ENCODE data around the gene SPEG. TPM values are rescaled to one million over a fixed set of nuclear protein-coding genes. Genes with fewer than 3 reads are reported as not detected.

SPEG gene
- total RNA-seq, 1 experiment from 2014 or later = 55.3 TPM

DNA sequence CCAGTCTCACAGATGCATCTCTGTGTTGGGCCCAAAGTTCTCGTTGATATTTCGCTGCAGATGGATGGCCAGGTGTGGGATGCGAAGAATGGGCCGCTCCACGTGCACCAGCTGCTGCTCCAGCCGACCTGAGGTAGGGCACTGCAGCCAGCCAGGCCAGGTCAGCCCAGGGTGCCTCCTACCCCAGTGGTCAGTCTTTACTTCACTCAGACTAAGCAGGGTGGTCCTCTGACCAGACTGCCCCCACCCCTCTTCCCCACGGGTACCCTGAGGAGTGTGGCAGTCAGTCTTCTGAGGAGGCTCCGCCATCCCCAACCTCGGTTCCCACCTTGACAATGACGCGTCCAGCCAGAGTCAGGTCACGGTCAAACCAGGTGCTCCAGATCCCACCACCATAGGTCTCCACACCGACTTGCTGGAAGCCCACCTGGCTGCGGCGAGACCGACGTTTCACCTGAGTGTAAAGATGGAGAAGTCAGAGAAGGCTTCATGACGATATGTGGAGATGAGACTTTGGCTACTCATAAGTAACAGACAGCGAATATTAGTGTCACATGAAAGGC is 48.6 kb upstream of the SPEG start:
- CTCF ChIA-PET = interaction anchor here (1.0 to 3.3 kb wide), 3 partner anchors 91 to 384 kb away, joined by 3 to 27 read pairs (median 3); no protein-coding TSS in a partner anchor
- peak overlapping the region; percentile 34 for H3K4me3 Mint-ChIP-seq
- no peak for ATAC-seq
- no peaks in the 10 kb centered on the region for H3K9me3 Mint-ChIP-seq
- POLR2A ChIA-PET = interaction anchor here (0.6 to 1.5 kb wide), 3 partner anchors 30 to 209 kb away, joined by 3 to 4 read pairs (median 4); partner anchors contain the start of gene CNPPD1
- H3K4me1 Mint-ChIP-seq = peaks cover 7% of the 10 kb centered on the region
- 0 out of 2 replicates have a peak, but pooled peaks cover under 1% of the 10 kb centered on the region for H3K27me3 Mint-ChIP-seq (ENCODE audit: low read depth)
- H3K27ac Mint-ChIP-seq = no peak overlapping the region
- 0 out of 2 replicates have a peak, but pooled peaks have one; percentile 28 for TF ChIP-seq TCF7 (CRISPR knock-in tag; IDR thresholded peaks at IDR 0.05; ENCODE audit: low read depth)
- TF ChIP-seq, protein P1, sequence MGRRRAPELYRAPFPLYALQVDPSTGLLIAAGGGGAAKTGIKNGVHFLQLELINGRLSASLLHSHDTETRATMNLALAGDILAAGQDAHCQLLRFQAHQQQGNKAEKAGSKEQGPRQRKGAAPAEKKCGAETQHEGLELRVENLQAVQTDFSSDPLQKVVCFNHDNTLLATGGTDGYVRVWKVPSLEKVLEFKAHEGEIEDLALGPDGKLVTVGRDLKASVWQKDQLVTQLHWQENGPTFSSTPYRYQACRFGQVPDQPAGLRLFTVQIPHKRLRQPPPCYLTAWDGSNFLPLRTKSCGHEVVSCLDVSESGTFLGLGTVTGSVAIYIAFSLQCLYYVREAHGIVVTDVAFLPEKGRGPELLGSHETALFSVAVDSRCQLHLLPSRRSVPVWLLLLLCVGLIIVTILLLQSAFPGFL (CRISPR knock-in tag; IDR thresholded peaks at IDR 0.05; ENCODE audit: borderline replicate concordance) = no peak
- DNase-seq (ENCODE audit: low spot score) = no peak
- H3K36me3 Mint-ChIP-seq = peaks cover 32% of the 10 kb centered on the region

DNA sequence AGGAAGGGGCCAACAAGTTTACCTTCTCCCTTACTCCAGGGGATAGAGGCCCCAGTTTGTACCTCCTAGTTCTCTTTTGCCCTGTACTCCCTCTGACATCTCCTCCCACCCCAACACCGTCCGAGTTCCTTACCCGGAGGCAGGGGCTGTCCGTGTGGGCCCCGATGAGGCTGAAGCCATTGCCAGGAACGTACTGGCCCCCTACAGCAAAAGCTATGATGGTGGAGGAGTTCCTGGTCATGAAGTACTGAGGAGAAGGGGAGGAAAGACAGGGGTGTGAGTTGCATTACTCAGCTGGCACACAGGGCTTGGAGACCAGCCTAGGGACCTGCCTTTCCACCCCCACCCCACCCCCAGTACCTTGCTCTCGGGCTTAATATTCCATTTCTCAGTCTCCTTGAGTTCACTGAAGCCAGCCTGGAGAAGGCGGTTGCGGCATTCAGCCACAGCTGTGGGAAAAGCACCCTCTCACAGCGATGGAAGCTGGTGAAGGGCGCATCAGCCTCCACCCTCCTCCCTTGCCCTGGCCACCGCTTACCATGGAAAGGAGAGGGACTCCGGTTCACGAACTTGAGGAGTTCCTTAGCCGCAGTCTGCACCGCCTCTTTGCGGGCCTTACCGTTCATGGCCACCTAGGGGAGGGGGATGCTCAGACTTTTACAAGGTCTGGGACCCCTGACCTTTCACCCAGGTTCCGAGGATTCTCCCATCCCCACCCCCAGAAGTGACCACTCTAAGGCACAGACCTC is 47.9 kb upstream of the SPEG start:
- POLR2A ChIA-PET = interaction anchor here (0.6 to 1.7 kb wide), 9 partner anchors 8 to 210 kb away, joined by 3 to 6 read pairs (median 4); partner anchors contain the start of genes CNPPD1, GLB1L, GMPPA and STK16
- H3K27me3 Mint-ChIP-seq (ENCODE audit: low read depth) = 0 out of 2 replicates have a peak, but pooled peaks cover 3% of the 10 kb centered on the region
- H3K36me3 Mint-ChIP-seq = peaks cover 28% of the 10 kb centered on the region
- ATAC-seq (peak; percentile 1), DNase-seq (ENCODE audit: low spot score) (peak; percentile 30)
- H3K4me1 Mint-ChIP-seq = peaks cover 7% of the 10 kb centered on the region
- TF ChIP-seq ZNF121 (CRISPR knock-in tag; IDR thresholded peaks at IDR 0.05) (no peak), NFE2L1 (CRISPR knock-in tag; IDR thresholded peaks at IDR 0.05) (no peak)
- TF ChIP-seq, protein P2, sequence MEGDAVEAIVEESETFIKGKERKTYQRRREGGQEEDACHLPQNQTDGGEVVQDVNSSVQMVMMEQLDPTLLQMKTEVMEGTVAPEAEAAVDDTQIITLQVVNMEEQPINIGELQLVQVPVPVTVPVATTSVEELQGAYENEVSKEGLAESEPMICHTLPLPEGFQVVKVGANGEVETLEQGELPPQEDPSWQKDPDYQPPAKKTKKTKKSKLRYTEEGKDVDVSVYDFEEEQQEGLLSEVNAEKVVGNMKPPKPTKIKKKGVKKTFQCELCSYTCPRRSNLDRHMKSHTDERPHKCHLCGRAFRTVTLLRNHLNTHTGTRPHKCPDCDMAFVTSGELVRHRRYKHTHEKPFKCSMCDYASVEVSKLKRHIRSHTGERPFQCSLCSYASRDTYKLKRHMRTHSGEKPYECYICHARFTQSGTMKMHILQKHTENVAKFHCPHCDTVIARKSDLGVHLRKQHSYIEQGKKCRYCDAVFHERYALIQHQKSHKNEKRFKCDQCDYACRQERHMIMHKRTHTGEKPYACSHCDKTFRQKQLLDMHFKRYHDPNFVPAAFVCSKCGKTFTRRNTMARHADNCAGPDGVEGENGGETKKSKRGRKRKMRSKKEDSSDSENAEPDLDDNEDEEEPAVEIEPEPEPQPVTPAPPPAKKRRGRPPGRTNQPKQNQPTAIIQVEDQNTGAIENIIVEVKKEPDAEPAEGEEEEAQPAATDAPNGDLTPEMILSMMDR (IDR thresholded peaks at IDR 0.05) = no peak
- CTCF ChIA-PET = interaction anchor here (0.6 to 3.9 kb wide), 28 partner anchors 9 to 385 kb away, joined by 3 to 64 read pairs (median 4); partner anchors contain the start of genes ABCB6, GMPPA, PTPRN and SPEG
- H3K27ac Mint-ChIP-seq = peak overlapping the region; percentile 91
- no peaks in the 10 kb centered on the region for H3K9me3 Mint-ChIP-seq
- peak overlapping the region; percentile 90 for H3K4me3 Mint-ChIP-seq

DNA sequence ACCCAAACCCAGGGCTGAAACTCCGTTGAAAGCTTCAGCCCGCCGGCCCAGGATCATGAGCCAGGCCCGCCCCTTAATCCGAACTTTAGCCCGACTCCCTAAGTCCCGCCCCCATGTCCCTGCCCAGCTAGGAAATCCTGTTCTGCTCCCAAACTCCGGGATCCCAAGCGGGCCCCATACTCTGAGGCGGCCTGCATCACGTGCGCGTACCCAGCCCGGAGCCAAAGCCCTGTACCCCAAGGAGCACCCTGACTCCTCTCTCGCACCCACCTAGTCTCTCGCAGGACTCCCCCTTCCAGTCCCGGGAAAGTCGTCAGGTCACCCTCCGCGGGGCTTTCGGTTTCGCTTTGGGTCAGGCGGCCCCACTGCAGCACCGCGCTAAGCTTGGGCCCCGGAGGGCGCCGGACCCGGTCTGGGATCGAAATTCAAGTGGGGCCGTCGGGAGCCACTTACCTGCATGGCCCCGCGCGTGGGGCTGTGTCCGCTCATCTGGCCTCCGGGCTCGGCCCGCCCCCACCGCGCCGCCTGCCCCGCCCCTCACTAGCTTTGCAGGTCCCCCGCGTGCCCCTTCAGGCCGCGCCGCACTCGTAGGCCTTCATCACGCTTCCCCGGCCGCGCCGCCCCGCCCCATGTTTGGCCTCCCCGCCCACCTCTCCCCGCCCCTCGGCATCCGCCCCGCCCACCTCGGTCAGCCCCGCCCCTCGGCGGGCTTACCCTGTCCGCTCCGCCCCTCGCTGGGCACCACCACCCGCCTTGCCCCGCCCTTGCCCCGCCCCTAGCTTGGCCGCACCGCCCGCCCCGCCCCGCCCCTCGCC is 47.1 kb upstream of the SPEG start, which contains the start of gene DNPEP:
DNPEP (minus strand) TSS at position 607 of the 815 bp plus-strand sequence; CDS start at position 489, 118 bp downstream.
- Mint-ChIP-seq H3K36me3 (peaks cover 25% of the 10 kb centered on the region), H3K27ac (peak within 1 kb of the TSS; percentile 91), H3K4me3 (peak within 1 kb of the TSS; percentile 90), H3K27me3 (ENCODE audit: low read depth) (0 out of 2 replicates have a peak, but pooled peaks cover 3% of the 10 kb centered on the region), H3K4me1 (peaks cover 7% of the 10 kb centered on the region), H3K9me3 (no peaks in the 10 kb centered on the region)
- DNase-seq (ENCODE audit: low spot score) (peak; percentile 92), ATAC-seq (peak; percentile 63)
- CTCF ChIA-PET = interaction anchor here (0.6 to 3.9 kb wide), 51 partner anchors 9 to 549 kb away, joined by 3 to 64 read pairs (median 5); partner anchors contain the start of genes ABCB6, CNPPD1, DES and GMPPA
- POLR2A ChIA-PET = interaction anchor here (0.5 to 1.7 kb wide), 18 partner anchors 9 to 491 kb away, joined by 3 to 6 read pairs (median 4); partner anchors contain the start of genes ABCB6, CNPPD1, GLB1L and GMPPA
- TF ChIP-seq, protein P3, sequence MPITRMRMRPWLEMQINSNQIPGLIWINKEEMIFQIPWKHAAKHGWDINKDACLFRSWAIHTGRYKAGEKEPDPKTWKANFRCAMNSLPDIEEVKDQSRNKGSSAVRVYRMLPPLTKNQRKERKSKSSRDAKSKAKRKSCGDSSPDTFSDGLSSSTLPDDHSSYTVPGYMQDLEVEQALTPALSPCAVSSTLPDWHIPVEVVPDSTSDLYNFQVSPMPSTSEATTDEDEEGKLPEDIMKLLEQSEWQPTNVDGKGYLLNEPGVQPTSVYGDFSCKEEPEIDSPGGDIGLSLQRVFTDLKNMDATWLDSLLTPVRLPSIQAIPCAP (CRISPR knock-in tag; IDR thresholded peaks at IDR 0.05) = peak; percentile 82; the same call in 1 of the 2 replicates
- TF ChIP-seq GABPB1 (CRISPR knock-in tag; IDR thresholded peaks at IDR 0.05) (peak; percentile 12; the same call in 1 of the 2 replicates), NR2C2 (CRISPR knock-in tag; IDR thresholded peaks at IDR 0.05) (no peak), IRF2 (CRISPR knock-in tag; IDR thresholded peaks at IDR 0.05; ENCODE audit: borderline replicate concordance, low read depth) (no peak), JUN (CRISPR knock-in tag; IDR thresholded peaks at IDR 0.05) (no peak), JAZF1 (CRISPR knock-in tag; IDR thresholded peaks at IDR 0.05) (no peak), TP53 (CRISPR knock-in tag; IDR thresholded peaks at IDR 0.05) (no peak), RORB (CRISPR knock-in tag; IDR thresholded peaks at IDR 0.05) (no peak), ETV6 (CRISPR knock-in tag; IDR thresholded peaks at IDR 0.05) (0 out of 2 replicates have a peak, but pooled peaks have one; percentile 17)
- TF ChIP-seq, protein P4, sequence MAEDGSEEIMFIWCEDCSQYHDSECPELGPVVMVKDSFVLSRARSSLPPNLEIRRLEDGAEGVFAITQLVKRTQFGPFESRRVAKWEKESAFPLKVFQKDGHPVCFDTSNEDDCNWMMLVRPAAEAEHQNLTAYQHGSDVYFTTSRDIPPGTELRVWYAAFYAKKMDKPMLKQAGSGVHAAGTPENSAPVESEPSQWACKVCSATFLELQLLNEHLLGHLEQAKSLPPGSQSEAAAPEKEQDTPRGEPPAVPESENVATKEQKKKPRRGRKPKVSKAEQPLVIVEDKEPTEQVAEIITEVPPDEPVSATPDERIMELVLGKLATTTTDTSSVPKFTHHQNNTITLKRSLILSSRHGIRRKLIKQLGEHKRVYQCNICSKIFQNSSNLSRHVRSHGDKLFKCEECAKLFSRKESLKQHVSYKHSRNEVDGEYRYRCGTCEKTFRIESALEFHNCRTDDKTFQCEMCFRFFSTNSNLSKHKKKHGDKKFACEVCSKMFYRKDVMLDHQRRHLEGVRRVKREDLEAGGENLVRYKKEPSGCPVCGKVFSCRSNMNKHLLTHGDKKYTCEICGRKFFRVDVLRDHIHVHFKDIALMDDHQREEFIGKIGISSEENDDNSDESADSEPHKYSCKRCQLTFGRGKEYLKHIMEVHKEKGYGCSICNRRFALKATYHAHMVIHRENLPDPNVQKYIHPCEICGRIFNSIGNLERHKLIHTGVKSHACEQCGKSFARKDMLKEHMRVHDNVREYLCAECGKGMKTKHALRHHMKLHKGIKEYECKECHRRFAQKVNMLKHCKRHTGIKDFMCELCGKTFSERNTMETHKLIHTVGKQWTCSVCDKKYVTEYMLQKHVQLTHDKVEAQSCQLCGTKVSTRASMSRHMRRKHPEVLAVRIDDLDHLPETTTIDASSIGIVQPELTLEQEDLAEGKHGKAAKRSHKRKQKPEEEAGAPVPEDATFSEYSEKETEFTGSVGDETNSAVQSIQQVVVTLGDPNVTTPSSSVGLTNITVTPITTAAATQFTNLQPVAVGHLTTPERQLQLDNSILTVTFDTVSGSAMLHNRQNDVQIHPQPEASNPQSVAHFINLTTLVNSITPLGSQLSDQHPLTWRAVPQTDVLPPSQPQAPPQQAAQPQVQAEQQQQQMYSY (CRISPR knock-in tag; IDR thresholded peaks at IDR 0.05) = peak; percentile 73
- TF ChIP-seq, protein P5, sequence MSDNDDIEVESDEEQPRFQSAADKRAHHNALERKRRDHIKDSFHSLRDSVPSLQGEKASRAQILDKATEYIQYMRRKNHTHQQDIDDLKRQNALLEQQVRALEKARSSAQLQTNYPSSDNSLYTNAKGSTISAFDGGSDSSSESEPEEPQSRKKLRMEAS (CRISPR knock-in tag; IDR thresholded peaks at IDR 0.05) = peak; percentile 46; the same call in 1 of the 2 replicates
- TF ChIP-seq, protein P6, sequence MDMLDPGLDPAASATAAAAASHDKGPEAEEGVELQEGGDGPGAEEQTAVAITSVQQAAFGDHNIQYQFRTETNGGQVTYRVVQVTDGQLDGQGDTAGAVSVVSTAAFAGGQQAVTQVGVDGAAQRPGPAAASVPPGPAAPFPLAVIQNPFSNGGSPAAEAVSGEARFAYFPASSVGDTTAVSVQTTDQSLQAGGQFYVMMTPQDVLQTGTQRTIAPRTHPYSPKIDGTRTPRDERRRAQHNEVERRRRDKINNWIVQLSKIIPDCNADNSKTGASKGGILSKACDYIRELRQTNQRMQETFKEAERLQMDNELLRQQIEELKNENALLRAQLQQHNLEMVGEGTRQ (CRISPR knock-in tag; IDR thresholded peaks at IDR 0.05) = peak; percentile 86
- TF ChIP-seq, protein P7, sequence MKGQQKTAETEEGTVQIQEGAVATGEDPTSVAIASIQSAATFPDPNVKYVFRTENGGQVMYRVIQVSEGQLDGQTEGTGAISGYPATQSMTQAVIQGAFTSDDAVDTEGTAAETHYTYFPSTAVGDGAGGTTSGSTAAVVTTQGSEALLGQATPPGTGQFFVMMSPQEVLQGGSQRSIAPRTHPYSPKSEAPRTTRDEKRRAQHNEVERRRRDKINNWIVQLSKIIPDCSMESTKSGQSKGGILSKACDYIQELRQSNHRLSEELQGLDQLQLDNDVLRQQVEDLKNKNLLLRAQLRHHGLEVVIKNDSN (CRISPR knock-in tag; IDR thresholded peaks at IDR 0.05) = peak; percentile 87
